ENCODE results near the gene RPL10A. TPM values are rescaled to one million over a fixed set of nuclear protein-coding genes. Genes with fewer than 3 reads are reported as not detected.
A peak's percentile ranks its signal among the peaks of the same experiment; 100 is the strongest.

RPL10A gene
- total and polyA plus RNA-seq, 2 of the 13 experiments (the other 11 are each of a cell fraction or from before 2014, with no cell fraction given): 1,854 to 2,726 TPM

GRCh38 chr6:35477028-35477427 lies 8.8 kb downstream of the RPL10A start:
- ATAC-seq: no peak
- Histone ChIP-seq H3K36me3 (replicated peaks in 1 of 2; ENCODE audit: control insufficient read depth in 1 of 2, insufficient read depth in 2 of 2, low read length in 2 of 2) (peaks cover 5 to 35% of the 10 kb centered on the region in 2 experiments; a peak in 4 of 5 replicates), H3K4me3 (replicated peaks in 1 of 3; ENCODE audit: insufficient read depth in 1 of 3, low read depth in 2 of 3, low read length in 3 of 3) (no peak overlapping the region), H3K27me3 (ENCODE audit: control insufficient read depth in 1 of 2, insufficient read depth in 2 of 2, low read length in 2 of 2) (no peaks in the 10 kb centered on the region), H3K79me2 (ENCODE audit: insufficient read depth, low read length) (no peaks in the 10 kb centered on the region), H3K4me1 (ENCODE audit: insufficient read depth, low read length) (peaks cover 26% of the 10 kb centered on the region), H2AFZ (ENCODE audit: low read length) (no peak overlapping the region), H3K9me3 (ENCODE audit: low read length) (no peaks in the 10 kb centered on the region), H3K27ac (ENCODE audit: extremely low read length, insufficient read depth, low read length) (no peak overlapping the region), H3K9ac (ENCODE audit: insufficient read depth, low read depth, low read length) (no peak overlapping the region), H4K20me1 (ENCODE audit: insufficient read depth, low read length) (peaks cover 16% of the 10 kb centered on the region), H3K4me2 (ENCODE audit: low read depth, low read length) (no peak overlapping the region)
- intact Hi-C loops (cut with micrococcal nuclease; ENCODE audit: unreplicated experiment): no loop called here
- BruUV-seq (replicated peaks): no TSS peak
- WGBS (ENCODE audit: low lambda C conversion rate): 67% methylated on average over 7 of the region's 8 CpGs
- DNase-seq (ENCODE audit: low spot score): peak; percentile 41
- POLR2A ChIA-PET: interaction anchor here (1.4 to 9.7 kb wide), 3 partner anchors 9 to 20 kb away, joined by 3 to 88 read pairs (median 6); partner anchors contain the start of genes RPL10A and TEAD3
- CTCF ChIA-PET (ENCODE audit: low intra/inter-chr PET ratio, low total read pairs): no interaction called here
- FAIRE-seq: no peak
- in situ Hi-C loops (cut with HindIII; ENCODE audit: extremely low pct_ligation_motif_present, low pct_unique_long_range_greater_than_20kb): no loop called here
- no peak for TF ChIP-seq ZNF331 (CRISPR knock-in tag; IDR thresholded peaks at IDR 0.05)
- no peak for TF ChIP-seq GPBP1L1 (CRISPR knock-in tag; IDR thresholded peaks at IDR 0.05)
- no peak for TF ChIP-seq GLI4 (CRISPR knock-in tag; IDR thresholded peaks at IDR 0.05; ENCODE audit: borderline replicate concordance)
- TF ChIP-seq IRX3 (CRISPR knock-in tag; IDR thresholded peaks at IDR 0.05; ENCODE audit: borderline replicate concordance, low read depth): no peak
- 0 out of 2 replicates have a peak, but pooled peaks have one; percentile 11 for TF ChIP-seq HNF4A (CRISPR knock-in tag; IDR thresholded peaks at IDR 0.05)
- TF ChIP-seq ZNF703 (CRISPR knock-in tag; IDR thresholded peaks at IDR 0.05; ENCODE audit: borderline replicate concordance): no peak
- no peak for TF ChIP-seq HES4 (CRISPR knock-in tag; IDR thresholded peaks at IDR 0.05; ENCODE audit: borderline replicate concordance)
- TF ChIP-seq, protein P1, sequence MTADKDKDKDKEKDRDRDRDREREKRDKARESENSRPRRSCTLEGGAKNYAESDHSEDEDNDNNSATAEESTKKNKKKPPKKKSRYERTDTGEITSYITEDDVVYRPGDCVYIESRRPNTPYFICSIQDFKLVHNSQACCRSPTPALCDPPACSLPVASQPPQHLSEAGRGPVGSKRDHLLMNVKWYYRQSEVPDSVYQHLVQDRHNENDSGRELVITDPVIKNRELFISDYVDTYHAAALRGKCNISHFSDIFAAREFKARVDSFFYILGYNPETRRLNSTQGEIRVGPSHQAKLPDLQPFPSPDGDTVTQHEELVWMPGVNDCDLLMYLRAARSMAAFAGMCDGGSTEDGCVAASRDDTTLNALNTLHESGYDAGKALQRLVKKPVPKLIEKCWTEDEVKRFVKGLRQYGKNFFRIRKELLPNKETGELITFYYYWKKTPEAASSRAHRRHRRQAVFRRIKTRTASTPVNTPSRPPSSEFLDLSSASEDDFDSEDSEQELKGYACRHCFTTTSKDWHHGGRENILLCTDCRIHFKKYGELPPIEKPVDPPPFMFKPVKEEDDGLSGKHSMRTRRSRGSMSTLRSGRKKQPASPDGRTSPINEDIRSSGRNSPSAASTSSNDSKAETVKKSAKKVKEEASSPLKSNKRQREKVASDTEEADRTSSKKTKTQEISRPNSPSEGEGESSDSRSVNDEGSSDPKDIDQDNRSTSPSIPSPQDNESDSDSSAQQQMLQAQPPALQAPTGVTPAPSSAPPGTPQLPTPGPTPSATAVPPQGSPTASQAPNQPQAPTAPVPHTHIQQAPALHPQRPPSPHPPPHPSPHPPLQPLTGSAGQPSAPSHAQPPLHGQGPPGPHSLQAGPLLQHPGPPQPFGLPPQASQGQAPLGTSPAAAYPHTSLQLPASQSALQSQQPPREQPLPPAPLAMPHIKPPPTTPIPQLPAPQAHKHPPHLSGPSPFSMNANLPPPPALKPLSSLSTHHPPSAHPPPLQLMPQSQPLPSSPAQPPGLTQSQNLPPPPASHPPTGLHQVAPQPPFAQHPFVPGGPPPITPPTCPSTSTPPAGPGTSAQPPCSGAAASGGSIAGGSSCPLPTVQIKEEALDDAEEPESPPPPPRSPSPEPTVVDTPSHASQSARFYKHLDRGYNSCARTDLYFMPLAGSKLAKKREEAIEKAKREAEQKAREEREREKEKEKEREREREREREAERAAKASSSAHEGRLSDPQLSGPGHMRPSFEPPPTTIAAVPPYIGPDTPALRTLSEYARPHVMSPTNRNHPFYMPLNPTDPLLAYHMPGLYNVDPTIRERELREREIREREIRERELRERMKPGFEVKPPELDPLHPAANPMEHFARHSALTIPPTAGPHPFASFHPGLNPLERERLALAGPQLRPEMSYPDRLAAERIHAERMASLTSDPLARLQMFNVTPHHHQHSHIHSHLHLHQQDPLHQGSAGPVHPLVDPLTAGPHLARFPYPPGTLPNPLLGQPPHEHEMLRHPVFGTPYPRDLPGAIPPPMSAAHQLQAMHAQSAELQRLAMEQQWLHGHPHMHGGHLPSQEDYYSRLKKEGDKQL (CRISPR knock-in tag; IDR thresholded peaks at IDR 0.05; ENCODE audit: low read depth): no peak
- no peak for TF ChIP-seq USF2 (IDR thresholded peaks at IDR 0.05; ENCODE audit: low read depth, low read length)
- no peak for TF ChIP-seq USF2 (CRISPR knock-in tag; IDR thresholded peaks at IDR 0.05; ENCODE audit: borderline replicate concordance)
- no peak for TF ChIP-seq ATRX (CRISPR knock-in tag; IDR thresholded peaks at IDR 0.05; ENCODE audit: borderline replicate concordance)
- no peak for TF ChIP-seq ZNF337 (CRISPR knock-in tag; IDR thresholded peaks at IDR 0.05; ENCODE audit: borderline replicate concordance, low read depth)
- no peak for TF ChIP-seq ZNF354B (CRISPR knock-in tag; IDR thresholded peaks at IDR 0.05)
- TF ChIP-seq TRIM24 (CRISPR knock-in tag; IDR thresholded peaks at IDR 0.05): no peak
- no peak for TF ChIP-seq KLF15 (CRISPR knock-in tag; IDR thresholded peaks at IDR 0.05; ENCODE audit: borderline replicate concordance)
- TF ChIP-seq KLF9 (CRISPR knock-in tag; IDR thresholded peaks at IDR 0.05; ENCODE audit: low read depth): no peak
- TF ChIP-seq ZNF792 (CRISPR knock-in tag; IDR thresholded peaks at IDR 0.05): no peak
- no peak for TF ChIP-seq NCOR1 (IDR thresholded peaks at IDR 0.05; ENCODE audit: borderline replicate concordance, low read length)
